Measurements from ENCODE around the gene ZNF483. TPM values are rescaled to one million over a fixed set of nuclear protein-coding genes. Genes with fewer than 3 reads are reported as not detected.

The ZNF483 gene
- total and polyA plus RNA-seq, 9 of the 15 experiments (the other 6 are each of a cell fraction or from before 2014, with no cell fraction given): 0.04 to 1.0 (median 0.38) TPM

DNA sequence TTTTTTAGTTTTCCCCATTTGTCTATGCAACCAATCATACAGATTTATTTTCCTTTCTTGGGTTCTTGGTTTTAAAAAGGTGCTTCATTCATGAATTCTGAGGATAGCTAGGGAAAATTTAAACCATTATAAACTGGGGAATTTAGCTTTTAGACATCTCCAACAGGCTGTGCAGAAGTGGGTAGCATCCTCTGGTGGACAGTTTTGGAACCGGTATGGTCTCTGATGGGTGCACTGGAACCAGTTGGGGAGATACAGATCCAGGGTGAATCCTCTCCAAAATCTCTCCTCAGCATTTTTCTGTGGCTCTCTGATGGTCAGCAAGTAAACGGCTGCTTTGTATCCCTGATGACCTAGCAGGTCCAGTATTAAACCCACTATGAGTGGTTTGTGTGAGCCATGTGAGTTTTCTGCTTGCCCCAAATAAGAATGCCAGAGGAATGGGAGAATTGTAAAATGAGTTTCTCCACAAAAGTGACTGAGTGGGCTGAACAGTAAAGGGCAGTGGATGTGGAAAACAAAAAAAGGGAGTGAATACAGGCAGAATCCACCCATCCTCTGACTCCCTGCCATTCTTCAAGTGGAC lies 97.0 kb downstream of the ZNF483 start (continued):
- TF ChIP-seq, protein P1, sequence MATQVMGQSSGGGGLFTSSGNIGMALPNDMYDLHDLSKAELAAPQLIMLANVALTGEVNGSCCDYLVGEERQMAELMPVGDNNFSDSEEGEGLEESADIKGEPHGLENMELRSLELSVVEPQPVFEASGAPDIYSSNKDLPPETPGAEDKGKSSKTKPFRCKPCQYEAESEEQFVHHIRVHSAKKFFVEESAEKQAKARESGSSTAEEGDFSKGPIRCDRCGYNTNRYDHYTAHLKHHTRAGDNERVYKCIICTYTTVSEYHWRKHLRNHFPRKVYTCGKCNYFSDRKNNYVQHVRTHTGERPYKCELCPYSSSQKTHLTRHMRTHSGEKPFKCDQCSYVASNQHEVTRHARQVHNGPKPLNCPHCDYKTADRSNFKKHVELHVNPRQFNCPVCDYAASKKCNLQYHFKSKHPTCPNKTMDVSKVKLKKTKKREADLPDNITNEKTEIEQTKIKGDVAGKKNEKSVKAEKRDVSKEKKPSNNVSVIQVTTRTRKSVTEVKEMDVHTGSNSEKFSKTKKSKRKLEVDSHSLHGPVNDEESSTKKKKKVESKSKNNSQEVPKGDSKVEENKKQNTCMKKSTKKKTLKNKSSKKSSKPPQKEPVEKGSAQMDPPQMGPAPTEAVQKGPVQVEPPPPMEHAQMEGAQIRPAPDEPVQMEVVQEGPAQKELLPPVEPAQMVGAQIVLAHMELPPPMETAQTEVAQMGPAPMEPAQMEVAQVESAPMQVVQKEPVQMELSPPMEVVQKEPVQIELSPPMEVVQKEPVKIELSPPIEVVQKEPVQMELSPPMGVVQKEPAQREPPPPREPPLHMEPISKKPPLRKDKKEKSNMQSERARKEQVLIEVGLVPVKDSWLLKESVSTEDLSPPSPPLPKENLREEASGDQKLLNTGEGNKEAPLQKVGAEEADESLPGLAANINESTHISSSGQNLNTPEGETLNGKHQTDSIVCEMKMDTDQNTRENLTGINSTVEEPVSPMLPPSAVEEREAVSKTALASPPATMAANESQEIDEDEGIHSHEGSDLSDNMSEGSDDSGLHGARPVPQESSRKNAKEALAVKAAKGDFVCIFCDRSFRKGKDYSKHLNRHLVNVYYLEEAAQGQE (IDR thresholded peaks at IDR 0.05; ENCODE audit: borderline replicate concordance): peak; percentile 28; the same call in 1 of the 2 replicates
- TF ChIP-seq, protein P1 (CRISPR knock-in tag; IDR thresholded peaks at IDR 0.05; ENCODE audit: low read depth): no peak
- TF ChIP-seq ZNF431 (CRISPR knock-in tag; IDR thresholded peaks at IDR 0.05) (no peak), POLR2AphosphoS2 (IDR thresholded peaks at IDR 0.05; ENCODE audit: low read length) (no peak), MYBL2 (IDR thresholded peaks at IDR 0.05; ENCODE audit: low read depth) (no peak), MYBL2 (CRISPR knock-in tag; IDR thresholded peaks at IDR 0.05; ENCODE audit: borderline replicate concordance) (no peak), RAD21 (CRISPR knock-in tag; conservative IDR thresholded peaks at IDR 0.05 in 1 of 2, IDR thresholded peaks at IDR 0.05 in 1 of 2) (peak; percentile 30 to 50; a peak in 3 of 4 replicates), NONO (IDR thresholded peaks at IDR 0.05; ENCODE audit: low read depth in 2 of 2, low read length in 1 of 2) (no peak), NCOA6 (IDR thresholded peaks at IDR 0.05) (no peak), ZNF696 (CRISPR knock-in tag; conservative IDR thresholded peaks at IDR 0.05) (no peak)
- TF ChIP-seq, protein P2, sequence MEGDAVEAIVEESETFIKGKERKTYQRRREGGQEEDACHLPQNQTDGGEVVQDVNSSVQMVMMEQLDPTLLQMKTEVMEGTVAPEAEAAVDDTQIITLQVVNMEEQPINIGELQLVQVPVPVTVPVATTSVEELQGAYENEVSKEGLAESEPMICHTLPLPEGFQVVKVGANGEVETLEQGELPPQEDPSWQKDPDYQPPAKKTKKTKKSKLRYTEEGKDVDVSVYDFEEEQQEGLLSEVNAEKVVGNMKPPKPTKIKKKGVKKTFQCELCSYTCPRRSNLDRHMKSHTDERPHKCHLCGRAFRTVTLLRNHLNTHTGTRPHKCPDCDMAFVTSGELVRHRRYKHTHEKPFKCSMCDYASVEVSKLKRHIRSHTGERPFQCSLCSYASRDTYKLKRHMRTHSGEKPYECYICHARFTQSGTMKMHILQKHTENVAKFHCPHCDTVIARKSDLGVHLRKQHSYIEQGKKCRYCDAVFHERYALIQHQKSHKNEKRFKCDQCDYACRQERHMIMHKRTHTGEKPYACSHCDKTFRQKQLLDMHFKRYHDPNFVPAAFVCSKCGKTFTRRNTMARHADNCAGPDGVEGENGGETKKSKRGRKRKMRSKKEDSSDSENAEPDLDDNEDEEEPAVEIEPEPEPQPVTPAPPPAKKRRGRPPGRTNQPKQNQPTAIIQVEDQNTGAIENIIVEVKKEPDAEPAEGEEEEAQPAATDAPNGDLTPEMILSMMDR (IDR thresholded peaks at IDR 0.05 in 2 of 3, conservative IDR thresholded peaks at IDR 0.05 in 1 of 3; ENCODE audit: insufficient read depth in 2 of 3, low read depth in 1 of 3, low read length in 3 of 3): peak; percentile 51 to 65 (median 62)
- TF ChIP-seq, protein P3, sequence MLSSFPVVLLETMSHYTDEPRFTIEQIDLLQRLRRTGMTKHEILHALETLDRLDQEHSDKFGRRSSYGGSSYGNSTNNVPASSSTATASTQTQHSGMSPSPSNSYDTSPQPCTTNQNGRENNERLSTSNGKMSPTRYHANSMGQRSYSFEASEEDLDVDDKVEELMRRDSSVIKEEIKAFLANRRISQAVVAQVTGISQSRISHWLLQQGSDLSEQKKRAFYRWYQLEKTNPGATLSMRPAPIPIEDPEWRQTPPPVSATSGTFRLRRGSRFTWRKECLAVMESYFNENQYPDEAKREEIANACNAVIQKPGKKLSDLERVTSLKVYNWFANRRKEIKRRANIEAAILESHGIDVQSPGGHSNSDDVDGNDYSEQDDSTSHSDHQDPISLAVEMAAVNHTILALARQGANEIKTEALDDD (IDR thresholded peaks at IDR 0.05): no peak

All from K562 (cell line).